Thyroid gland (tissue), 4 donors: ENCODE measurements around the gene PRPF19. TPM values are rescaled to one million over a fixed set of nuclear protein-coding genes. Genes with fewer than 3 reads are reported as not detected.

ENCODE experiments used
- DNase-seq, 2 donors: peaks; one replicate each; pipeline ENCODE4 v3.0.0-alpha.2; 2019
- H3K27ac ChIP-seq, 3 donors: fragments of 200-600 bp; sonication (generic); 1 replicate in 2 of 3; 2 replicates in 1 of 3; pipeline ENCODE4 v1.5.1; 2016 to 2019; ENCODE audit warnings: mild to moderate bottlenecking in 1 of 3, moderate library complexity in 1 of 3
- H3K27me3 ChIP-seq: fragments of 200-600 bp; sonication (generic); one replicate; pipeline ENCODE4 v1.5.1; 2019
- H3K36me3 ChIP-seq, 2 donors: fragments of 200-600 bp; sonication (generic); one replicate each; pipeline ENCODE4 v1.5.1; 2016 to 2019
- H3K4me1 ChIP-seq, 2 donors: fragments of 200-600 bp; sonication (generic); one replicate each; pipeline ENCODE4 v1.5.1; 2017 to 2019
- H3K4me3 ChIP-seq, 3 donors: fragments of 200-600 bp; sonication (generic); replicated peaks in 1 of 3; 1 replicate in 2 of 3; 2 replicates in 1 of 3; pipeline ENCODE4 v1.5.1; 2016; ENCODE audit warnings: mild to moderate bottlenecking in 1 of 3
- H3K9me3 ChIP-seq: fragments of 200-600 bp; sonication (generic); one replicate; pipeline ENCODE4 v1.5.1; 2017
- CTCF ChIP-seq, 6 experiments: fragments of 200-600 bp in 3 of 6; fragments of 450-650 bp in 3 of 6; sonication (generic) in 3 of 6; IDR thresholded peaks; one replicate each; pipeline ENCODE4 v1.5.1; 2016 to 2019; ENCODE audit warnings: antibody characterized with exemption in 6 of 6, mild to moderate bottlenecking in 2 of 6, inconsistent platforms in 1 of 6, moderate library complexity in 1 of 6
- POLR2A ChIP-seq, 2 donors: fragments of 450-650 bp; IDR thresholded peaks; one replicate each; pipeline ENCODE4 v1.6.1; 2017; ENCODE audit warnings: antibody characterized with exemption in 2 of 2, mild to moderate bottlenecking in 2 of 2, moderate library complexity in 1 of 2
- WGBS, 2 donors: methylation state at CpG; one replicate each; pipeline ENCODE4 v1.1.5; 2017; 5-methylcytosine and 5-hydroxymethylcytosine counted together
- intact Hi-C: fragments of 100-400 bp; cut with DNase I; formaldehyde crosslinking; loops from one replicate; pipeline ENCODE4 v1.15.1; 2023
- total RNA-seq, 4 donors: library from RNA; depleted of rRNA; stranded (reverse); fragments of >200 nt; gene quantifications; one replicate each; pipeline ENCODE4 v1.2.3, GENCODE V29; 2016

The PRPF19 gene
- total RNA-seq, 4 donors from 2014 or later: 38.0 to 94.4 (median 71.5) TPM

- Histone ChIP-seq H3K27me3 (no peaks in the 10 kb centered on the region), H3K36me3 (peaks cover 0 to 2% of the 10 kb centered on the region in 2 donors), H3K27ac (no peak overlapping the region), H3K9me3 (no peaks in the 10 kb centered on the region), H3K4me1 (no peaks in the 10 kb centered on the region), H3K4me3 (no peak overlapping the region)
- peak; percentile 43 to 45 for DNase-seq
- intact Hi-C loops: no loop called here
- TF ChIP-seq POLR2A (IDR thresholded peaks at IDR 0.05): no peak
- peak in 4 of 6 experiments; percentile 26 to 57 (median 45) for TF ChIP-seq CTCF (IDR thresholded peaks at IDR 0.05)
- 55 to 75% methylated on average over 5 of the region's 5 CpGs for WGBS, 2 donors
These were observed 18.8 kb downstream of the PRPF19 start for GRCh38 chr11:60887556-60887955.

GRCh38 chr11:60880643-60881282, 25.6 kb downstream of the PRPF19 start:
- H3K4me3 ChIP-seq: no peak overlapping the region
- DNase-seq: peak; percentile 33 to 45
- H3K36me3 ChIP-seq: no peaks in the 10 kb centered on the region
- H3K27me3 ChIP-seq: no peaks in the 10 kb centered on the region
- WGBS, 2 donors: 25 to 31% methylated on average over 8 of the region's 8 CpGs
- H3K27ac ChIP-seq: no peak overlapping the region
- no peak for TF ChIP-seq CTCF (IDR thresholded peaks at IDR 0.05)
- no peak for TF ChIP-seq POLR2A (IDR thresholded peaks at IDR 0.05)
- H3K9me3 ChIP-seq: no peaks in the 10 kb centered on the region
- intact Hi-C loops: no loop called here
- H3K4me1 ChIP-seq: peaks cover 8 to 9% of the 10 kb centered on the region in 2 donors

- H3K36me3 ChIP-seq: no peaks in the 10 kb centered on the region
- WGBS, 2 donors: 86 to 92% methylated on average over 5 of the region's 5 CpGs
- H3K9me3 ChIP-seq: no peaks in the 10 kb centered on the region
- no peaks in the 10 kb centered on the region for H3K27me3 ChIP-seq
- no peak overlapping the region for H3K4me3 ChIP-seq
- intact Hi-C loops: no loop called here
- H3K4me1 ChIP-seq: peaks cover 8 to 9% of the 10 kb centered on the region in 2 donors
- no peak overlapping the region for H3K27ac ChIP-seq
- no peak for DNase-seq
- no peak for TF ChIP-seq CTCF (IDR thresholded peaks at IDR 0.05)
- no peak for TF ChIP-seq POLR2A (IDR thresholded peaks at IDR 0.05)
These were observed 26.3 kb downstream of the PRPF19 start for GRCh38 chr11:60879971-60880588.

GRCh38 chr11:60879104-60879503, 27.3 kb downstream of the PRPF19 start:
- Histone ChIP-seq H3K4me3 (no peak overlapping the region), H3K27ac (no peak overlapping the region), H3K27me3 (no peaks in the 10 kb centered on the region), H3K9me3 (no peaks in the 10 kb centered on the region), H3K4me1 (peaks cover 8 to 9% of the 10 kb centered on the region in 2 donors), H3K36me3 (no peaks in the 10 kb centered on the region)
- intact Hi-C loops: no loop called here
- 87 to 88% methylated on average over 1 of the region's 1 CpG for WGBS, 2 donors
- no peak for DNase-seq
- TF ChIP-seq CTCF (IDR thresholded peaks at IDR 0.05): no peak
